ENCODE data around the gene ARRB1. TPM values are rescaled to one million over a fixed set of nuclear protein-coding genes. Genes with fewer than 3 reads are reported as not detected.

ARRB1 gene
- 177 and 244 TPM in 2 replicates for total RNA-seq

GRCh38 chr11:75351541-75351790, at the start of gene ARRB1:
ARRB1 (minus strand) TSS chr11:75351661; CDS start chr11:75351607, 54 bp downstream.

GRCh38 chr11:75399344-75400145, 48.1 kb upstream of the ARRB1 start, which contains the start of gene RPS3:
RPS3 (plus strand) TSS chr11:75399518; CDS start chr11:75399548, 30 bp downstream.

GRCh38 chr11:75240311-75241035, 111.0 kb downstream of the ARRB1 start, which contains the start of gene TPBGL:
TPBGL (plus strand) TSS chr11:75240774; CDS start chr11:75241050, 276 bp downstream.

Other genes with a start within 250 kb of the ARRB1 start
- 1.4 and 6.7 TPM in 2 replicates for gene SLCO2B1, start 200.6 kb downstream of the ARRB1 start, total RNA-seq
- not detected in 2 replicates for gene TPBGL, start 110.9 kb downstream of the ARRB1 start, total RNA-seq
- gene RPS3, start 47.9 kb upstream of the ARRB1 start, total RNA-seq, result 3,625 and 3,660 TPM in 2 replicates
- 1.2 and 1.3 TPM in 2 replicates for gene KLHL35, start 81.5 kb upstream of the ARRB1 start, total RNA-seq
- 13.0 and 15.5 TPM in 2 replicates for gene GDPD5, start 174.3 kb upstream of the ARRB1 start, total RNA-seq
- 238 and 300 TPM in 2 replicates for gene SERPINH1, start 210.6 kb upstream of the ARRB1 start, total RNA-seq